ENCODE data around the gene CMPK2.
A peak's percentile ranks its signal among the peaks of the same experiment; 100 is the strongest.
"Not testable (repeated sequence)": the region's sequence is repeated elsewhere in the genome, so short reads cannot be mapped to it uniquely, and the experiment has no call there.

Gene CMPK2

DNA sequence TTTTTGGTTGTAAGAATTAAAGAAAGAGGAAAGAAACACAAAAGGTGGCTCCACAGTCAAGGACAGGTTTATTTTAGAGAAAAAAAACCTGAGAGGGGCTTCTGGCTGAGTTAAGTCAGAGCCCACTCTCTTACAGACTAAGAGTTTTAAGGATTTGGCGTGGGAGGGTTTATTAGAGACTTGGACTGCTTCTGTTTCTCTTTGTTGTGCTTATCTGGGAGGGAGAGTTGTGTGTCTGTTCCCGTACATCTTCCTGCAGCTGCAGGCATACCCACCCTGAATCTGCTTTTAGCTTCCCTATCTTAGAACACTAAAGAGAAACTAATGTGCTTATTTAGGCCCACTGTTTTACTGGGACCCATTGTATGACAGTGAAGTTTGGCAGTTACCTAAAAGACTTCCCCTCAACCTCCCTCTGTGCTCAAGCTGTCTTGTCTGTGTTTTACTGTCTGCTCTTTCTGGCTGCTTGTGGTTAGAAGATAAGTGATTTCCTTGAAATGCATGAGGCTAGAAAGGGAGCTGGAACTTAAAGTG is 14.6 kb upstream of the CMPK2 start:
- DNase-seq: no peak

DNA sequence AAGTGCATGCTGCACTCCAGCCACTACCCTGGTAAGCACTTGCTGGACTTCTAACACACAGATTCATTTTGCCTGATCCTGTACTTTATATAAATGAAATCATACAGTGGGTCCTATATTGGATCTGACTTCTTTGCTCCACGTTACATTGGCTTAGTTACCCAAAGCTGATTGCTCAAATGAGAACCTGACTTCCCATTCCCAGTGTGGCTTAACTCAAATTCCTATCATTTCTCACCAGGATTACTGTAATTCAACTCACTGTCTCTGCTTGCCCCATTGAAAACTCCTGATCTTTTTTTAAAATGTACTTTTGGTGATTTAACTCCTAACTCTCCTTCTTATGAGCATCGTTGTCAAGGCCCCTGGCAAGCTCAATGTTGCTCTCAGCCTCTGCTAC is 13.3 kb upstream of the CMPK2 start:
- DNase-seq: no peak

DNA sequence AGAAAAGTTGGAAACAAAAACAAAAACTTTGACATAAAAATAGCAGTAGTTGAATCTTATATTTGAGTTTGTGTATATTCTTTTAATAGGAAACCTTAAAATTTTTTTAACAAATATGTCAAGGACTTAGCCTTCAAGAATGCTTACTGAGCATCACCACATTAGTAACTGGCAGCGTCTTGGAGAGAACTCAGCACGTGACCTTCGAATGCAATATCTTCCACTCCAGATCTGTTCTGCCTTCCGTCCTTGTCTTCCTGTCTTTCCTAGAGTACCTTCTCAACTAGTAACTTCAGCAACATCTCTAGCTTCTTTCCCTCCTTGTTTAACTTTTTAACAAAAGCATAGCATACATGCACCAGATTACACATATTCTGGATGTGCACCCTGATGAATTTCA is 12.8 kb upstream of the CMPK2 start:
- no peak for DNase-seq

DNA sequence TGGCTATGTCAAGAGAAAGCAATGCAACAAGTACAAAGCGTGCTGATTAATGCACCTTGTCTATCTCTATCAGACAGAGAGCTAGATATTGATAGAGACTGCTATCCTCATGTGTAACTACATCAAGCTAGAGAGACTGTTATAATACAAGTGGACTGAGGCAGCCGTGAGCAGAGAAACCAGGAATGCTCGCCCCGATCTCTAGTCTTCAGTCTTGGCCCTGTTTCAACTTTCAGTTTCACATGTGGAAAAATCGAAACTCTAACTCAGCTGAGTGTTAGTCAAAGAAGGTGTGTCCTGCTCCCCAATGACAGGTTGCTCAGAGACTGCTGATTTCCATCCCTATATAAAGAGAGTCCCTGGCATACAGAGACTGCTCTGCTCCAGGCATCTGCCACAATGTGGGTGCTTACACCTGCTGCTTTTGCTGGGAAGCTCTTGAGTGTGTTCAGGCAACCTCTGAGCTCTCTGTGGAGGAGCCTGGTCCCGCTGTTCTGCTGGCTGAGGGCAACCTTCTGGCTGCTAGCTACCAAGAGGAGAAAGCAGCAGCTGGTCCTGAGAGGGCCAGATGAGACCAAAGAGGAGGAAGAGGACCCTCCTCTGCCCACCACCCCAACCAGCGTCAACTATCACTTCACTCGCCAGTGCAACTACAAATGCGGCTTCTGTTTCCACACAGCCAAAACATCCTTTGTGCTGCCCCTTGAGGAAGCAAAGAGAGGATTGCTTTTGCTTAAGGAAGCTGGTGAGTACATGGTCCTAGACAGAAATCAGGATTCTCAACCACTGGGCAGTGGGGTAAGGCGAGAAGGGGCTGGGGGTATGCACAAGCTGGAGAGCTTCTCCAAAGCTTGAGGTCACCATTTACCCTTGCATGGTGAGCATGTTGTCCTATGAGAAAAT is 11.9 kb upstream of the CMPK2 start, which contains the start of gene RSAD2:
RSAD2 (plus strand) TSS at position 376 of the 903 bp plus-strand sequence; CDS start at position 400, 24 bp downstream.
- peak in 1 of 2 experiments; percentile 42 for DNase-seq

DNA sequence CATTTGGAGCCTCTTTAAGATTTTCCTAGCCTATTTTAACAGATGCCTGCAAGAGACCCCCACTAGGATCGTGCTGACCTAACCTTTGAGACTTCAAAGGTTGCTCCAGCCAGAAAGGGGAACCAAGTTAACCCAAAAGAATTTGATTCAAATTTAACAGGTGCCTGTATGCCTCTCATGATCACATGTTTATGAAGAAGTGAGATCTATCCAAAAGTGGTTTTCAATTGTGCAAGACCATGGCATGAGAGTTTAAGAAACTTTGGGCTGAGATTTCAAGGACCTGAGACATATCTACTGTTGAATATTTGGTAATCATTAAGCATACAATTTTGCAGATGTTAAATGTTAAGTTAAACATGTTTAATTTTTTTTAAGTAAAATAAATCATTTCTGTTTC is 10.6 kb upstream of the CMPK2 start:
- no peak for DNase-seq

DNA sequence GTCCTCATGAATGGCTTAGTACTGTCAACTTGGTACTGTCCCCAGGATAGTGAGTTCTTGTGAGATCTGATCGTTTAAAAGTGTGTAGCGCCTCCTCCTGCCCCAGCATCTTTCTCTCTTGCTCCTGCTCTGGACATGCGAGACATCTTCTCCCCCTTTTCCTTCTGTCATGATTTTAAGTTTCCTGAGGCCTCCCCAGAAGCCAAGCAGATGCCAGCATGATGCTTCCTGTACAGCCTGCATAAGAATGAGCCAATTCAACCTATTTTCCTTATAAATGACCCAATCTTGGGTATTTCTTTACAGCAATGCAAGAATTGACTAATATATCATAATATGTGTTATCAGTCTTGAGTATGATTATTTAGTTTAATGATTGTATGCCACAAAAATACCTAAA is 8.3 kb upstream of the CMPK2 start:
- DNase-seq: no peak

DNA sequence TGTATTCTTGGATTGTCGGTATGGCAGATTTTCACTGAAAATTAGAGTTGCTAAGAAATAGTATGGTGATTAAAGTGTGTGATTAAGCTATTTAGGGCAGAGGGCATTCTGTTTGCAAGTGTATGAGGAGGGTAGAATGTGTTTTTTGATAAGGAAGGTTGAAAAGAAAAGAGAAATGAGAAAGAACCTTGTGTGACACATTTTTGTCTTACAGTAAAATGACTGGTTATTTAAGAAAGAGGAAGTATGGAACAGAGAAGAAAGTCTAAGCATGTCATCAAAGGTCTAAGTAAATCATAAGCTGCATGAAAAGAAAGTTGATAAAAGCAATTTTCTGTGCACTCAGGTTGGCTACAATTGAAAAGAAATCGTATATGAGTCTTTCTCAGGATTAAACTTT is 6.7 kb upstream of the CMPK2 start:
- DNase-seq: no peak

DNA sequence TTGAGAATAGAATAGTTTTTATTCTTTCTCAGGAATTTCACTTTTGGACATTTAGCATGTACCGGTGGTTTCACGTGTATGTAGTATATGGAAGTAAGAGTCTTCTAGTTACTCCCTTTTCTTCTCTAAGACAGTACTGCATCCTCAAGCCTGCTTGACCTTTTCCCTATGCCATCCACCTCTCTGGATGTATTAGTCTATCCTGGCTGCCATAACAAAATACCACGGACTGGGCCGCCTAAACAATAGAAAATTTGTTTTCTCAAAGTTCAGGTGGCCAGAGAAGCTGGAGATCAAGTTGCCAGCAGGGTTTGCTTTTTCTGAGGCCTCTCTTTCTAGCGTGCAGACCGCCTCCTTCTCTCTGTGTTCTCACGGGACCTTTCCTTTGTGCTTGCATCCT is 1.3 kb upstream of the CMPK2 start:
- no peak for DNase-seq

DNA sequence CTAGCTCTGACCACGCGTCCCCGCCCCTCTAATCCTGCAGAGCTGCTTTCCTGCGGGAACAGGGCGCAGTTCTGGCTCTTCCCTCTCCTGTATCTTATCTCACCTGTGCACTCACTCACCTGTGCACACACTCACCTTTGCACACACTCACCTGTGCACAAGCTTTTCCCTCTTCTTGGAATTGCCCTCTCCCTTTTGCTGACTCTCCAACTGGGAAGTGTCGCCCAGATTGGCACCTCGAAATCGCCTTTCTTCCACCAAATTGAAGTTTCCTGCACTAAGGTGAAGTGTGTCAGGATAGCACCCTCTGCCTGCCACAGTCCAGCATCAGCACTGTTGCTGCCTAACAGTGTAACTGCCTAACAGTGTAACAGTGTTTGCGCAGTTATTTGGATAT is 566 bp upstream of the CMPK2 start:
- DNase-seq: no peak

DNA sequence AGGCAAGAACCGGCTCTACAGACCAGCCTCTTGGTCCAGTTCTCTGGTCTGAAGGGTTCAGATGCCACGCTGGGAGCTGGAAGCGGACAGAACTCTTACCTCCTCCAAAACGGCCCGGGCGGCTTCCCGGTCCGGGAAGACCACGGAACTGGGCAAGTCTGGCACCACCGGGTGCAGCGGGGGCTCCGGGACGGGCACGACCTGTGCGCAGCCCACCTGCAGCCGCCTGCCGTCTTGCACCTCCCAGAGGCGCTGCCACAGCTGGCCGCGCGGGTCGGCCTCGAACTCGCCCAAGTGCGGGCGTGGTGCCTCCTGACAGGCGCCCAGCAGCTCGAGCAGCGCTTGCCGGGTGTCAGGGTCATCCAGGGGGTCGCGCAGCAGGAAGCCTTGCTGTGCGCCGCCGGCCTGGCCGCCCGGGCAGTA is 773 bp downstream of the CMPK2 start:
- peak in 1 of 2 experiments; percentile 23 for DNase-seq

DNA sequence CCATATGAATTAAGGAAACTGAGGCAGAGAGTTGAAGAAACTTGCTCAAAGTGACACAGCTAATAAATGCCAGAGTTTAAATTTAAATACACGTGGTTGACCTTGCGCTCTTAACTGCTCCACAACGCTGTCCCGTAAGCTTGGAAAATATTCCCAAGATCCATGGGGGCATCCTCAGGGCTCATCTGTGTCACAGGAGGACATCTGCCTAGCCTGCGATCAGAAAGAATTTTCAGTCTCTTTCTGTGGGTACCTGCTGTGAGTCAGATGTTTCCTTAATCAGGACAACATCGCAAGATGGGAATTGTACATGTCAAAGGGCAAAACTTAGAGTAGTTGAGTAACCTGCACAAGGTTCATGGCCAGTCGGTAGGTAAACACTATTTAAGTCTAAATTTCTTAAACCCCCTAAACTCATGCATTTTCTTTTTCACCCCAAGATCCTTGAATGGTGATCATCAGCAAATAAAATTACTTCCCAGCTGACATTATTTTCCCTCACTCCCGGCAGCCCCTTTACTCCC is 1.4 kb downstream of the CMPK2 start:
- DNase-seq: no peak

DNA sequence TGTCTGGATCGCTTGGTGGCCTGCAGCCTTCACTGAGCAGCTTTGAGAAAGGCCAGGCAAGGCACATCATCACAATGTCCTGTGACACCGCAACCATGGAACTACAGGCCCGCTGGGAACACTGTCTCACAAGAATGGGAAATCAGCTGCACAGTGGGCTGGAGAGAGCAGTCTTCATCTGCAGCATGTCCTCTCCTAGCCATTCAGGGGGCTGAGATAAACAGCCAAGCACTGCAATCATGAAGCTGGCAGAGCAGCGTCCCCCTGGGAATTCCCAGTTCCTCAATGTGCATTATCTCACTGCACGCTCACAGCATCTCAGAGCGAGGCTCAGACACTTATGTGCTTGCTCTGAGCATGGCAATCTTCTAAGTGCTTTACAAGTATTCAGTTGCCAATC is 1.9 kb downstream of the CMPK2 start:
- no peak for DNase-seq

DNA sequence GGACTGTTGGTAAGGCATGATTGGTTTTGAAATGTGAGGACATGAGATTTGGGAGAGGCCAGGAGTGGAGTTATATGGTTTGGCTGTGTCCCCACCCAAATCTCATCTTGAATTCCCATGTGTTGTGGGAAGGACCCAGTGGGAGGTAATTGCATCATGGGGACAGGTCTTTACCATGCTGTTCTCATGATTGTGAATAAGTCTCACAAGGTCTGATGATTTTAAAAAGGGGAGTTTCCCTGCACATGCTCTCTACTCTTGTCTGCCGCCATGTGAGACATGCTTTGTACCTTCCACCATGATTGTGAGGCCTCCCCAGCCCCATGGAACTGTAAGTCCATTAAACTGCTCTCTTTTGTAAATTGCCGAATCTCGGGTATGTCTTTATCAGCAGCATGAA is 5.4 kb downstream of the CMPK2 start:
- DNase-seq: no peak

DNA sequence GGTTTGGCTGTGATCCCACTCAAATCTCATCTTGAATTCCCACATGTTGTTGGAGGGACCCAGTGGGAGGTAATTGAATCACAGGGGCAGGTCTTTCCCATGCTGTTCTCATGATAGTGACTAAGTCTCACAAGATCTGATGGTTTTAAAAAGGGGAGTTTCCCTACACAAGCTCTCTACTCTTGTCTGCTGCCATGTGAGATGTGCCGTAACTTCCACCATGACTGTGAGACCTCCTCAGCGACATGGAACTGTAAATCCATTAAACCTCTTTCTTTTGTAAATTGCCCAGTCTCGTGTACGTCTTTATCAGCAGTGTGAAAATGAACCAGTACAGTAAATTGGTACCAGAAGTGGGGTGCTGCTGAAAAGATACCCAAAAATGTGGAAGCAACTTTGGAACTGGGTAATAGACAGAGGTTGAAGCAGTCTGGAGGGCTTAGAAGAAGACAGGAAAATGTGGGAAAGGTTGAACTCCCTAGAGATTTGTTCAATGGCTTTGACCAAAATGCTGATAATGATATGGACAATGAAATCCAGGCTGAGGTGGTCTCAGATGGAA is 7.2 kb downstream of the CMPK2 start:
- not testable (repeated sequence) for DNase-seq

DNA sequence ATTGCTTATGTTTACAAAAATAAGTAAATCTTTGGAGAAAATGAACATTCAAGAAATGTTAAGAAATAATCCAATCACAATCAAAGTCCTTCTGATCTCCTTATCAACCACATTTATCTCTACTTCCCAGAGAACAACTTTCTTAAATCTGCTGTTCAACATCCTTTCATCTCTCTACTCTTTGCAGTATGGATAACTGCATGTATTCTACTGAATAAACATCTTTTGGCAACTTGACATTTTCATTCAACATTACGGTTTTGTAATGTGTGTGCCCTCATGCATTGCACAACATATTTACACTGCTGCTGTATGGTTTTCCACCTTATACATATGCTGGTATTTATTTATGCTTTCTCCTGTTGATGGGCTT is 9.2 kb downstream of the CMPK2 start:
- DNase-seq: no peak

DNA sequence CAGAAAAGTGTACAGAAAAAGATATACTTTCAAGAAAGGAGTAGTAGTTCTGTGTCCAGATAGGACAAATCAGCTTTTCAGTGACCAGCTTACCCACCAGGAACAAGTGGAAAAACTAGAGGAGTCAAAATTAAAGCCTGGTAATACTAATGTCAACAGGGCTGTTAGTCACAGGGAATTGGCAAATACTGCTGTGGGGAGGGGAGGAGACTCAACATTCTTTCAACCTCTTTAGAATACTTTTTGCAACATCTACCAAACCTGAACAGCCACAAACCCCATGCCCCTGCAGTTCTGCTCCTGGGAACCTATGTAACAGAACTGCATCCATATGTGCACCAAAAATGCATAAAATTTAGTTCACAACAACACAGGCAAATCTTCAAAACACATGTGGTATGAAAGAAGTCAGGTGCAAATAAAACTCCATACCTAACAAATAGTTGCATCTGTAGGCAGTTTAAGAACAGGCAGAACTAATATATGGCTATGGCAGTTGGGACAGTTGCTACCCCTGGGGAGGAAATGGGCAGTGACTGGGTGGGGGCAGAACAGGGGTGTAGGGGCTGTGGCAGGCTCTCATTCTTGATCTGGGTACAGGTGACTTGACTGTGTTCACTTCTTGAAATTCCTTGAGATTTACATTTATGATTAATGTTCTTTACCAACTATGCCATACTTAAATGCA is 9.7 kb downstream of the CMPK2 start:
- no peak for DNase-seq

DNA sequence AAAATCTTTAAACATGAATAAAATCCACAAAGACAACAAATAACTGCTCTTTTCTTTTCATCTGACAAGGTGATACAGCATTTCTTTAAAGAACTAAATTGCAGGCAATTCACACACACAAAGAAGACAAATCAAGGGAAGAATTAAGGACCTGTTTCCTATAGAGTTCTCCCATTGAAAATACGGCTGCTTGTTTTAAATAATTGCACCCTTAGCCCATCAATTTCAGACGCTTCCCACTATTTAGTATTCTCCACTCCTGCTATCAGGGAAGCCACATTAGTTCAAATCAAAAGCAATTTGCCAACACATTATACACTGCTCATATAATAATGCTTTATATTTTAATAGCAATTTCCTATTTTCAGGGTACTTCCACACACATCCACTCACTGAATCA is 11.3 kb downstream of the CMPK2 start:
- DNase-seq: no peak

DNA sequence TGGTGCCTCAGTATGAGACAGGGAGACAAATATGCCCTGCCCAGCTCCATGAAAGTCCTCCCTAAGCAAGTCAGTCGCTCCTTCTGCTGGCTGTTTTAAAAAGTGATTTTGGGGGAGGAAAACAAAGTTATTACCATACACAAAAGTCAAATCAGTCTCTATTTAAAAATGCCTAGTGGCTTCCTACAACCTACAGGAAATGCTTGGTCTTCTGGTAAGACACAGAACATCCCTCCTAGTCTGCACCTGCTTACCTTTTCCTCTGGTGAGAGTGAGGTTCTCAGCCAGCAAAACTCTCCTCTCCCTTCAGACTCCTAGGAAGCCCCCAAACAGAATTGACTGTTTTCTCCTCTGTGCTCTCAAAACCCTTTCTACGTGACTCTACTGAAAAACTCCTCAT is 13.5 kb downstream of the CMPK2 start:
- no peak for DNase-seq

DNA sequence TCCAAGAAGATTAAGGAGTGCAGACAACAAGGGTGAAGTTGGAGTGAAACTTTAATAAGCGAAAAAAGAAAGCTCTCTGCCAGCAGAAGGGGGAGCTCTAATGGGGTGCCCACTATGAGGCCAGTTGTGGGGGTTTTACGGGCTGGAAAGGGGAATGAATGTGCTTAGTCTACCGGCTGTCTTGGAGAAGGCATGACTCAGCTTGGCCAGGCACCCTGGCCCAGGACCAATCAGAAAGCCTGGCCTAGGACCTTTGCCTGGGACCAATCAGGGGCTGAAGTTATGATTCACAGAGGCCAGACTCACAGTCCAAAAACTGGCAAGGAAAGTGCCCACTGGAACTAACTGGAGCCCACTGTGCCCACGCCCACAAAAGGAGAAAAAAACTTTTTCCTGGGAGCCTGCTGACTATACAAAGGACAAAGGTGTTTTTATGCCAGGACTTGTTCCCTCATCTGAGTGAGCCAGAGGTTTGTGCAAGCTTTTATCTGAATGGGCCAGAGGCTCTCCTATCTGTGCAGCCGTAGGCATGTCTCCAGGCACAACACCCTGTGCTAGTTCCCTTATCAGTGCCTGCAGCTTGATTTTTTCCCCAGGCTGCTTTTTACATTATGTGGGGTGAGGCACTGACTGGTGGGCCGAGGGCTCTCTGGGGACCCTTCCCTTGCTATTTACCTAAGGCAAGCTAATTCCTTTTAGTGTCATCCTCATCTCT is 18.6 kb downstream of the CMPK2 start:
- DNase-seq: no peak

DNA sequence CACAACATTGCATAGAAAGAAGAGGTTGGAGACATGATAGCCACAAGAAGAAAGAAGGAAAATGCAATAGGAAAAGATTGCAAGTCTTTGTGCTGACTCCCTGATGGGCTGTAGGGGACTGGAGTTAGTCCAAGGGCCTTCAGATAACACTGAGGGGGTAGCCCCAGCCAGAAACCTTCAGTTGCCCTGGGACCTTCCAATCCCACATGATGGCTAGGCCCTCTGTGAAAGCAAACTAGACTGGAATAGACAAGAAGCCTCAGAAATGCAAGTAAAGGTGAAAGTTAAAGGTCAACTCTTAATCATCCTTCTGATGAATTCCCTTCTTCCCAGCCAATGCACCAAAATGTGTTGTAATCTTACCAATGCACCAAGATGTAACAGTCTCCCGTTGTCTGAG is 19.2 kb downstream of the CMPK2 start:
- DNase-seq: no peak

DNA sequence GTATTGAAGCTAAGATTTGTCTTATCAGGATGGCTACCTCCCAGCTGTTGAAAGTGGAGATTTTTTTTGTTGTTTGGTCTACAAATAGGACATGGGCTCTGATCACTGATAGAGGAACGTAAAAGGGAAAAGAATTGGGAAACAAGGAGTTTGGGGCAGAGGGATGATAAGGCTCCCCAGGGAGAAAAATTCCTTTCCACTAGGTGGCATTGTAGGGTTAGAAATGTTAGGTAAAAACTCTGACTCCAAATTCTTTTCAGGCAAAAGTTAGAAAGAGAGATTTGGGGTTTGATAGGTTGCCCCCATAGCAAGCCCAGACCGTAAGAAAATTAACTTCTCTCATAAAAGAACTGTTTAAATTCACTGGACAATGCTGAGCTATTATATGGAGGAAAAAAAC is 19.8 kb downstream of the CMPK2 start:
- DNase-seq: no peak

DNA sequence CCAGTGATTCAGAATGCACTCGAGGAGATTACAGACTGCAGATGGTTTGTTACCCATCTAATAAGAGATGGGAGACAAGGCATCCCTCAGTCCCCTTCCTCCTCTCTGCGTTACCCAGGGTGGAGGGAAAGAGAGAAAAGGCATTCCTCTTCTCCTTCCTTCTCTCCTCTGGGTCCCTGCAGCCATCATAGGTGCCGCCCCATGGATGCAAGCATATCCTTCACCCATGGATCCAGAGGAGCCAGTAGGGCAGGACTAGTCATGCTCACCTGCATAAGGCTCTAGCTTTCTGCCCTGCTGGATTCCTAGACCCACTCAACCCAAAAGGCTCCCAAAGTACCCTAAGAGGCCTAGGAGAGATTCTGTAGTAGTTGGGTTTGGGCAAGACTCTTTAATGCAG is 20.4 kb downstream of the CMPK2 start:
- peak in 1 of 2 experiments; percentile 35 for DNase-seq

Data from activated T-cell treated with anti-CD3 and anti-CD28 coated beads, Interleukin-2, amount 50 U/mL, for 48 hours (primary cell).